GM12873 (cell line): ENCODE data around the gene MCM7.

Experiments used
- TF ChIP-seq, protein P1 (sequence below): IDR thresholded peaks from 2 replicates; pipeline ENCODE4 v1.5.1; 2012; ENCODE audit warnings: low read depth, mild to moderate bottlenecking, moderate library complexity, low read length, control low read depth; ENCODE audit not compliant: insufficient read depth; ENCODE audit errors: missing control alignments

MCM7 gene

GRCh38 chr7:100126239-100126930 is 25.2 kb upstream of the MCM7 start:
- TF ChIP-seq, protein P1, sequence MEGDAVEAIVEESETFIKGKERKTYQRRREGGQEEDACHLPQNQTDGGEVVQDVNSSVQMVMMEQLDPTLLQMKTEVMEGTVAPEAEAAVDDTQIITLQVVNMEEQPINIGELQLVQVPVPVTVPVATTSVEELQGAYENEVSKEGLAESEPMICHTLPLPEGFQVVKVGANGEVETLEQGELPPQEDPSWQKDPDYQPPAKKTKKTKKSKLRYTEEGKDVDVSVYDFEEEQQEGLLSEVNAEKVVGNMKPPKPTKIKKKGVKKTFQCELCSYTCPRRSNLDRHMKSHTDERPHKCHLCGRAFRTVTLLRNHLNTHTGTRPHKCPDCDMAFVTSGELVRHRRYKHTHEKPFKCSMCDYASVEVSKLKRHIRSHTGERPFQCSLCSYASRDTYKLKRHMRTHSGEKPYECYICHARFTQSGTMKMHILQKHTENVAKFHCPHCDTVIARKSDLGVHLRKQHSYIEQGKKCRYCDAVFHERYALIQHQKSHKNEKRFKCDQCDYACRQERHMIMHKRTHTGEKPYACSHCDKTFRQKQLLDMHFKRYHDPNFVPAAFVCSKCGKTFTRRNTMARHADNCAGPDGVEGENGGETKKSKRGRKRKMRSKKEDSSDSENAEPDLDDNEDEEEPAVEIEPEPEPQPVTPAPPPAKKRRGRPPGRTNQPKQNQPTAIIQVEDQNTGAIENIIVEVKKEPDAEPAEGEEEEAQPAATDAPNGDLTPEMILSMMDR: peak; percentile 15

GRCh38 chr7:100124301-100125230 is 23.4 kb upstream of the MCM7 start:
- TF ChIP-seq, protein P1: no peak

DNA sequence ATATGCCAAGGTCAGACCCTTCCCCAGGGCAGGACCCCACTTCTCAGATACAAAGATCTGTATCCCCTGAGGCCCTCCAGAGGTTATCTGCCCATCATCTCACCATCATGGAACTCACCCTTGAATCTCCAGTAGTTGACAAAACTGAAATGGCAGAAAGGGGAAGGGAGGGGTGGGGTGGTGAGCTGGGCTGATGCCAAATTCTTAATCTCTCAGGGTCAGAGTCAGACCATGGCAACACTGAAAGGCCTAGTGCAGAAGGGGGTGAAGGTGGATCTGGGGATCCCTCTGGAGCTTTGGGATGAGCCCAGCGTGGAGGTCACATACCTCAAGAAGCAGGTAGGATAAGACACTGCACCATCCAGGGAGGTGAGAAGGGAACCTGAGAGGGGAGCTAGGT is 21.4 kb upstream of the MCM7 start:
- TF ChIP-seq, protein P1: no peak

DNA sequence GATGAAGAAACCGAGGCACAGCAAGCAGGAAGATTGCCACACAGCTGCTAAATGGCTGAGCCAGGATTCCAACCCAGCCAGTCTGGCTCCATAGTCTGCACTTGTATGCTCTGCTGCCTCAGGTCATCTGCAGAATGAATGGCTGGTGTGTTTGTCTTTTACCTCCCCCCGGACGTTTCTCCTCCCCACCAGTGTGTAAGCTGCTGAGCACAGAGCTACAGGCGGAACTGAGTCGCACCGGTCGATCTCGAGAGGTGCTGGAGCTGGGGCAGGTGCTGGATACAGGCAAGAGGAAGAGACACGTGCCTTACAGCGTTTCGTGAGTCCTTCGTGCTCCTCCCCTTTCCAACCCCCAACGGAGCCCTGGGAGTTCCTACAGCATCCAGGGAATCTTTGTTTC is 20.9 kb upstream of the MCM7 start:
- TF ChIP-seq, protein P1: no peak

DNA sequence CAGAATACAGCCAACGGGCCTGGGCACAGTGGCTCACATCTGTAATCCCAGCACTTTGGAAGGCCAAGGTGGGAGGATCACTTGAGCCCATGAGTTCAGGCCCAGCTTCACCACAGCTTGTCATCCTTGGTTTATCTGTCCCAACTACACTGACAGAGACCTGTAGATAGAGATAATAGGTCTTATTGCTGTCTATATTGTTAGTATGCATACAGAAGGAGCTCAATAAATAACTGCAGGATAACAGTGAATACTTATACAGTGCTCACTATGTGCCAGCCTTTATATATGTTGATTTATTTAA is 19.5 kb upstream of the MCM7 start:
- TF ChIP-seq, protein P1: no peak

DNA sequence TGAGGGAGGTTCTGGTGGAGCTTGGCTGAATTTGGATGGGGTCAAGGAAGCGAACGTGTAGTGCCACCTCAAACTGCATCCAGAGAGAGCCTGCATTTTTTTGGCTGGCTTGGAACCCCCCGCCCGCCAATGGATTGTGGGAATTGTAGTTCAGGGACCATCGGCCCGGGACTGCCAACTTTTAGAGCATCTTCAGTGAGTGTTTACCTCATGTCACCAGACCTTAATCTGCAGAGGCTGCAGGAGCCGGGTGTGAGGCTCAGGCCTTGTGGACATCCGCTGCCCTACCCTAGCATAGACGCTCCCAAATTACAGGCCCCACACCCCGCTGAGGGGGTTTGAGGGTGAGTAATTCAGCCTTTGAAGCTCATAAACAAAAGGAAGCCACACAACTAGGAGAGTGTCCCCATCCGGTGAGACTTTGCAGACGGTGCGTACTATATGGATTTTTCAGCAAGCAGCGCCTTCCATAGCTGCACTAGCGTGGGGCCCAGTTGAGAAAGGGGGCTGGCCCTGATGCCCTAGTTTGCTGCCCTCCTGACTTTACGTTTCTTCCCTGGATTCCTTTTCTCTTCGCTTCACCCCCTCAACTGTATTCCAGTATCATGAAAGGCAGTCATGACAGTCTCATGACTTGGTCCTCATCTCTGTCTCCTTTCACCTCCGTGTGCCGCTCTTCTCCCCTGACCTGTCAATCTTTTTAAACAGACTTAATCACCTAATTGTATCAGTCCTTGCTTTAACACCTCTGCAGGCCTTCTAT is 19.0 kb upstream of the MCM7 start:
- TF ChIP-seq, protein P1: no peak
